GM21825 (cell line): ENCODE data around the gene MROH9.

Experiments used
- ATAC-seq: cut with Tn5 transposase; IDR thresholded peaks from one replicate; pipeline ENCODE4 v1.9.1; 2021; ENCODE audit warnings: mild to moderate bottlenecking, moderate library complexity; ENCODE audit not compliant: unreplicated experiment

MROH9 gene

GRCh38 chr1:170967042-170967910, 31.9 kb downstream of the MROH9 start:
- ATAC-seq, result no peak

- no peak for ATAC-seq
Measured at GRCh38 chr1:170970256-170970655, 34.9 kb downstream of the MROH9 start.

GRCh38 chr1:170978371-170978910, 43.1 kb downstream of the MROH9 start:
- no peak for ATAC-seq

DNA sequence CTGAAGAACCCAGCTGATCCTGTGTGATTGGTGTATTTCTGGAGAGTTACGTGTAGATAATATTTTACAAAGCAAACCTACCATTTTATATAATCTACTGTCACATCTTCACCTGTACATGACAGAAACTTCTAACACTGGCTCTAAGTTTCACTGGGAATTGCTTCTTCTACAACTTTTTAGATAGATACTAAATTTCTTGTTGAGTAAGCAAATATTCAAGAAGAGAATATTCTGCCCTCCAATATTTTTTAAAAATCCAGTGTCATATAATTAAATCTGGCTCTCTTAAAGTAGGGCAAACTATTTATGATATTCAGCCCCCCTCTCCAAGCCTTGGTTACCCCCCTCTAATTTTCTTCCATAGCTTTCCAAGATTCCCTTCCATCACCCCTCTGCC, 50.1 kb downstream of the MROH9 start:
- no peak for ATAC-seq

DNA sequence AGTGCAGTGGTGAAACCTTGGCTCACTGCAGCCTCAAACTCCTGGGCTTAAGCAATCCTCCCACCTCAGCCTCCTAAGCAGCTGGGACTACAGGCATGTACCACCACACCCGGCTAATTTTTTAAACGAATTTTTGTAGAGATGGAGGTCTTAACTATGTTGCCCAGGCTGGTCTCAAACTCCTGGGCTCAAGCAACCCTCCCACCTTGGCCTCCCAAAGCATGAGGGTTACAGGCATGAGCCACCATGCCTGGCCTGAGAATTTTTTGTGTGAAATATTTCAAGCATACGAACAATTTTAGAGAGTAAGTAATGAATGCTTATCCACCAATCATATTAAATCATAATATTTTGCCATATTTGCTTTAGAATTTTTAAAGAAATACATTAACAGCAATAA, 51.6 kb downstream of the MROH9 start:
- ATAC-seq, result no peak

- no peak for ATAC-seq
Measured at GRCh38 chr1:170987424-170987823, 52.1 kb downstream of the MROH9 start.

- no peak for ATAC-seq
Measured at GRCh38 chr1:170993151-170993550, 57.8 kb downstream of the MROH9 start.

DNA sequence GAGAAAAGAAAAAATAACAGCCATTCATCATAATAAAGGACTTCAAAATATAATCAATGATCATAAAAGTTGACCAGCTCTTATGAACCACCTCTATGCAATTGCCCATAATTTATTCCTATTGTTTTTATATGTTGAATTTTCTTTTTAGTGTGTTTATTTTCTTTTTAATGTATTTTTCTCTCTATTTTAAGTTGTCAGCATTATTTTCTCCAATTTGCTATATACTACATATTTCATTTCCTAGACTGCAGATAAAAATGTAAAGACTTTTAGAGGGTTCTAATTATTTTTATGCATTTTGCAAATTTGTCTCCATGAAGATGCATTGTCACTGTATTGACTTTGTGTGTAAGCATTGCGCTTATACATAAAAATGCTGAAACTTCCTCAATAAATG, 58.4 kb downstream of the MROH9 start:
- no peak for ATAC-seq

DNA sequence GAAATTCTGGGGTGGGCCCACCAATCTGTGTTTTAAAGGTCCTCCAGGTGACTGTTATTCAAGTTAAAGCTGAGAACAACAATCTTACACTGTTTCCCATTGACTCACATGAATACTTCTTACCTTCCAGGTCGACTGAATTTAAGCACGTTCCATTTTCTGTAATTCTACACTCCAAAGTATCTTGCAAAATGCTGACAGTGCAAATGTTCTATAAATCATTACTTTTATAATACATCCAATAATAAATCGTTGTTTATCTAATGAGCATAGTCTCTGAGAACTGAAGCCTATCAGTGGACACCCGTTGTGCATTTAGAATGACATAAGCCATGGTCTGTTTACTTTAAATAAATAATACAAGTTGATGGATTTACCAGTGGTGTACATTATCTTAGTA, 79.5 kb downstream of the MROH9 start:
- no peak for ATAC-seq

DNA sequence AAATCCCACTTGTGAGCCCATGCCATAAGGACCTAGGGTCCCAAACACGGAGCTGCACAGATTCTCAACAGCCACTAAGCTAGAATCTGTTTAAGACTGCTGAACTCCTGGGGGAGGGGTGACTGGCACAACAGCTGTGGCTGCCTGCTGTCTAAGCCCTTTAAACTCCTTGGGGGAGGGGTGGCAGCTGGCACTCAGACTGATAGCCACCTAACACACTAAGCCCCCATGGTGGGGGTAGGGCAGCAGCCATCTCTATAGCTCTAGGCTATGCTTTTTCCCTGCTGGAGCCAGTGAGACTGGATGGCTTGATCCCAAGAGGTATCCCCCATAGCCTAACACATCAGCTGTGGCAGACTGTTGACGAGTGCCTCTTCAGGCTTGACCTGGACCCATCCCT, 82.1 kb downstream of the MROH9 start:
- ATAC-seq, result no peak

GRCh38 chr1:171019971-171020370, 84.6 kb downstream of the MROH9 start:
- ATAC-seq, result no peak

DNA sequence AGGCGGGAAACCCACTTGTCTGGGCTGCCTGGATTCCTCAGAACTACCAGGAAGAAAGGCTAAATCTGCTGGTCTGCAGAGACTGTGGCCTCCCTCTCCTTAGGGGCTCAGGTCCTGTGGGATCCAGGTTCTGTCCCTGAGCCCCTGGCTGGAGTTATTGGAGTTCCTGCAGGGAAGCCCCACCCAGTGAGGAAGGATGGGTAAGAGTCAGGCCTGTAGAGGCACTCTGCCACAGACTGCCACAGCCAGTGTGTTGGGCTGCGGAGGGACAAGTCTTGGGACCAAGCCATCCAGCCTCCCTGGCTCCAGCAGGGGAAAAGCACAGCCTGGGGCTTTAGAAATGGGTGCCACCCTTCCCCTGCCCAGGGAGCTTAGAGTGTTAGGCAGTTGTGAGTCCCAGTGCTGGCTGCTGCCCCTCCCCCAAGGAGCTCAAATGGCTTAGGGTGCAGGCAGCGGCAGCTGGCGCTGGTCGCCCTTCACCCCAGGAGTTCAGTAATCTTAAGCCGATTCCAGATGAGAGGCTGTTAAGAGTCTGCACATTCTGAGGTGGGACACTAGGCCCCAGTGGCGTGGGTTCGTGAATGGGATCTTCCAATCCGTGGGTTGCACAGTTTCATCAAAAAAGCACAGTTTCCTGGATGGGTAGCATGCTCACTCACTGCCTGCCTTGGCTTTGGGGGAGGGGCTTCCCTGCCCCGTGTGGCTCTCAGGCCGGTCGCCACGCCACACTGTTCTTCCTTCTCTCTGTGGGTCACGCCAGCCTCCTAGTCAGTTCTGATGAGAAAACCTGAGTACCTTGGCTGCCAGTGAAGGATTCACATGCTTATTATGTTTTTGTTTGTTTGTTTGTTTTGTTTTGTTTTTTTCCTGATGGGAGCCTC, 97.7 kb downstream of the MROH9 start:
- no peak for ATAC-seq

GRCh38 chr1:171037626-171038025, 102.3 kb downstream of the MROH9 start:
- ATAC-seq, result no peak

GRCh38 chr1:171038284-171038683, 103.0 kb downstream of the MROH9 start:
- ATAC-seq, result no peak

DNA sequence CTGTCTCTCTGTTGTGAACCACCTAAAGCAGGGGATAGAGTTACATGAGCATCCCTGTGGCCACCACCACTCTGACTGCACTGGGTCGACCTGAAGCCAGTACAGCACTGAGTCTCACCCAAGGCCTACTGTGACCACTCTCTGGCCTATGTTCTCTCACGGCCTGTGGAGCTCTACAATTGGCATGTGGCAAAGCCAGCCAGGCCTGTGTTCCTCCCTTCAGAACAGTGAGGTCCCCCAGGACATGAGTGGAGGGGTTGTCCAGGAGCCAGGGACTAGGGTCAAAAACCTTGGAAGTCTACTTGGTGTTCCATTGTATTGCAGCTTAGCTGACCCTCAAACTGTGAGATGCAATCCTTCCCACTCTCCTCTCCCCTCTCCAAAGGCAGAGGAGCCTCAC, 112.7 kb downstream of the MROH9 start:
- ATAC-seq, result no peak

DNA sequence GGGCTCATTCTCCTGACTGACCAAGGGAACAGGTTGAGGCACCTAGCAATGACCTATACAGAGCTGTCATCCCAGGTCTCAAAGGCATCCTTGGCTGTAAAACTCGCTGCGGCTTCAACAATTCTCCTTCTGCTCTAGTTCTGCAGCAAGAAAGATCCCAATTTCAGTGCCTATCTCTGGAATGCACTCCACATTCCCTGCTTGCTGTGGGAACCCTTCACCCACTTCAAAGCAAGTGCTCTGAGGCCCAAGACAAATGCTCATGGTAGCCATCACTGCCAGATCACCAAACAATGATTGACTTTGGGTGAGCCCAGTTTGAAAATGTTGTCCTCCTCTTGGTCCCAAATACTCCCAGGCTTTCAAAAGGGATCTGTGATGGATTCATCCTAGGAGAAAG, 117.6 kb downstream of the MROH9 start:
- ATAC-seq, result no peak

DNA sequence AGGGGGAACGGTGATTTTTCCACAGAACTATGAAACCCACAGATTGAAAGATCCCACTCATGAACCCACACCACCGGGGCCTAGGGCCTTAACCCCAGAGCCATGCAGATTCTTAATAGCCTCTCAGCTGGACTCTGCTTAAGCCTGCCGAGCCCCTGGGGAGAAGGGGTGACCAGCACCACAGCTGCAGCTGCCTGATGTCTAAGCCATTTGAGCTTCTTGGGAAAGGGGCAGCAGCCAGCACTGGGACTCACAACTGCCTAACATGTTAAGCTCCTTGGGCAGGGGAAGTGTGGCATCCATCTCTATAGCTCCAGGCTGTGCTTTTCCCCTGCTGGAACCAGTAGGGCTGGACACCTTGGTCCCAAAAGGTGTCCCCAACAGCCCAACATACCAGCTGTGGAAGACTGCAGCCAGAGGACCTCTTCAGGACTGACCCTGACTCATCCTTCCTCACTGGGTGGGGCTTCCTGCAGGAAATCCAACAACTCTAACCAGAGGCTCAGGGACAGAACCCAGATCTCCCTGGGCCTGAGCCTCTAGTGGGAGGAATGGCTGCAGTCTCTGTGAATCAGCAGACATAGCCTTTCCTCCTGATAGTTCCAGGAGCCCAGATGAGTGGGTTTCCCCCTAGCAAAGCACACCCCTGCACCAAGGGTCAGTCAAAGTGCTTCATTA, 120.8 kb downstream of the MROH9 start:
- no peak for ATAC-seq

- no peak for ATAC-seq
Measured at GRCh38 chr1:171061425-171062143, 126.2 kb downstream of the MROH9 start.

GRCh38 chr1:171062902-171063301, 127.6 kb downstream of the MROH9 start:
- ATAC-seq, result no peak

- no peak for ATAC-seq
Measured at GRCh38 chr1:171075041-171075440, 139.7 kb downstream of the MROH9 start.
